ENCODE data around the gene RABGAP1L. TPM values are rescaled to one million over a fixed set of nuclear protein-coding genes. Genes with fewer than 3 reads are reported as not detected.

RABGAP1L gene
- total RNA-seq, 1 donor from 2014 or later: 69.2 TPM

DNA sequence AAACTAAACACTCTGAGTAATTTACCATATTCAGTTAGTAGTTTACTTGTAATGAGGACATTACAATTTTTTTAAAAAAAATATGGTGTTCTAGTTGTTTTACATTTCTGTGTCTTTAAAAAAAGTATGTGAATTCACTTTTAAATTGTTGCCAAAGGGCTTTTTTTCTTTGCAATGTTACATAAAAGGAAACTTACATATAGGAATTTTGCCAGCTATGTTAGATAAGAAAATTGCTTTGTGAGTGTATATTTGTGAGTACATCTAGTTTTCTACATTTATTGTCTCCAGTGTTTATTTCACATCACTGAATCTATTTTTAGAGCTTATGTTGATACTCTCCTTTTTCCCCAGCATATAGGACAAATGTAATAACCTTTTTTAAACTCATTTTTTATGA lies 495.2 kb downstream of the RABGAP1L start:
- Histone ChIP-seq H3K9me3 (replicated peaks) (peaks cover 18% of the 10 kb centered on the region), H3K27ac (replicated peaks) (no peak overlapping the region), H3K36me3 (no peaks in the 10 kb centered on the region), H3K4me1 (peaks cover 28% of the 10 kb centered on the region), H3K27me3 (ENCODE audit: low read depth) (no peaks in the 10 kb centered on the region), H3K4me3 (no peak overlapping the region)
- DNase-seq: no peak
- TF ChIP-seq, protein P1, sequence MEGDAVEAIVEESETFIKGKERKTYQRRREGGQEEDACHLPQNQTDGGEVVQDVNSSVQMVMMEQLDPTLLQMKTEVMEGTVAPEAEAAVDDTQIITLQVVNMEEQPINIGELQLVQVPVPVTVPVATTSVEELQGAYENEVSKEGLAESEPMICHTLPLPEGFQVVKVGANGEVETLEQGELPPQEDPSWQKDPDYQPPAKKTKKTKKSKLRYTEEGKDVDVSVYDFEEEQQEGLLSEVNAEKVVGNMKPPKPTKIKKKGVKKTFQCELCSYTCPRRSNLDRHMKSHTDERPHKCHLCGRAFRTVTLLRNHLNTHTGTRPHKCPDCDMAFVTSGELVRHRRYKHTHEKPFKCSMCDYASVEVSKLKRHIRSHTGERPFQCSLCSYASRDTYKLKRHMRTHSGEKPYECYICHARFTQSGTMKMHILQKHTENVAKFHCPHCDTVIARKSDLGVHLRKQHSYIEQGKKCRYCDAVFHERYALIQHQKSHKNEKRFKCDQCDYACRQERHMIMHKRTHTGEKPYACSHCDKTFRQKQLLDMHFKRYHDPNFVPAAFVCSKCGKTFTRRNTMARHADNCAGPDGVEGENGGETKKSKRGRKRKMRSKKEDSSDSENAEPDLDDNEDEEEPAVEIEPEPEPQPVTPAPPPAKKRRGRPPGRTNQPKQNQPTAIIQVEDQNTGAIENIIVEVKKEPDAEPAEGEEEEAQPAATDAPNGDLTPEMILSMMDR (IDR thresholded peaks at IDR 0.05; ENCODE audit: borderline replicate concordance): no peak
- intact Hi-C loops (cut with micrococcal nuclease): no loop called here

DNA sequence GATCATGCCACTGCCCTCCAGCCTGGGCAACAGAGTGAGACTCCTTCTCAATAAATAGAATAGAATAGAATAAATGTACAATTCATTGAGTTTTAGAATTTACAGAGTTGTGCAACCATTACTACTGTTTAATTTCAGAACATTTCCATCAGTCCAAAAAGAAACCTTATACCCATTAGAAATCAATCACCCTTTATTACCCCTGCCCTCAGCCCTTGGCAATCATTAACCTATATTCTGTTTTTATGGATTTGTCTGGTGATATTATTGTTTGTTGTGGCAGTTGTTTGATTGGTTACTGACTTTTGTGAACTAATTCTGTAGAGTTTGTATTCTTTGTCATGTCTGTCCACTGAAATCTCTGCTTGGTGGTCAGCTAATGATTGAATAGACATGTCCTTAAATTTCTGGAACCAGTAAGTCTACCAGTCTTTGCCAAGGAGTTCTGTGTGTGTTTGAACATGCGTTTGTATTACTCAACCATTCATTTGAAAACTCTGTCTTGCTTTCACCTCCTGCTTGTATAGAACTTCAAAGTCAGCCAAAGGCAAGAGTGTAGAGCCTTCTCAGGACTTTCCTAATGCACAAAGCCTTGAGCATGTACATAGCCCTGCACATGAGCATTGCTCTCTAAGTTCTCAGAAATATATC lies 497.2 kb downstream of the RABGAP1L start:
- Histone ChIP-seq H3K4me1 (peaks cover 38% of the 10 kb centered on the region), H3K27me3 (ENCODE audit: low read depth) (no peaks in the 10 kb centered on the region), H3K9me3 (replicated peaks) (peaks cover 14% of the 10 kb centered on the region), H3K36me3 (no peaks in the 10 kb centered on the region), H3K27ac (replicated peaks) (no peak overlapping the region), H3K4me3 (no peak overlapping the region)
- no peak for DNase-seq
- intact Hi-C loops (cut with micrococcal nuclease): no loop called here
- TF ChIP-seq, protein P1 (IDR thresholded peaks at IDR 0.05; ENCODE audit: borderline replicate concordance): no peak

DNA sequence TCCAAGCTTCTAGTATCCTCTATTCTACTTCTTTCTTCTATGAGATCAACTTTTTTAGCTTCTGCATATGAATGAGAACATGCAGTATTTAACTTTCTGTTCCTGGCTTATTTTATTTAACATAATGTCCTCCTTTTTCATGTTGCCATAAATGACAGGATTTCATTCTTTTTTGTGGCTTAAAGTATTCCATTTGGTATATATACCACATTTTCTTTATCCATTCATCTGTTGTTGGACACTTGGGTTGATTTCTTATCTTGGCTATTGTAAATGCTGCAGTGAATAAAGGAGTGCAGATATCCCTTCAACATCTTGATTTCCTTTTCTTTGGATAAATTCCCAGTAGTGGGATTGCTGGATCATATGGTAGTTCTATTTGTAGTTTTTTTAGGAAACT lies 498.1 kb downstream of the RABGAP1L start:
- intact Hi-C loops (cut with micrococcal nuclease): no loop called here
- Histone ChIP-seq H3K4me3 (no peak overlapping the region), H3K4me1 (peaks cover 38% of the 10 kb centered on the region), H3K36me3 (no peaks in the 10 kb centered on the region), H3K27ac (replicated peaks) (no peak overlapping the region), H3K9me3 (replicated peaks) (peaks cover 11% of the 10 kb centered on the region), H3K27me3 (ENCODE audit: low read depth) (no peaks in the 10 kb centered on the region)
- DNase-seq: no peak
- TF ChIP-seq, protein P1 (IDR thresholded peaks at IDR 0.05; ENCODE audit: borderline replicate concordance): no peak

DNA sequence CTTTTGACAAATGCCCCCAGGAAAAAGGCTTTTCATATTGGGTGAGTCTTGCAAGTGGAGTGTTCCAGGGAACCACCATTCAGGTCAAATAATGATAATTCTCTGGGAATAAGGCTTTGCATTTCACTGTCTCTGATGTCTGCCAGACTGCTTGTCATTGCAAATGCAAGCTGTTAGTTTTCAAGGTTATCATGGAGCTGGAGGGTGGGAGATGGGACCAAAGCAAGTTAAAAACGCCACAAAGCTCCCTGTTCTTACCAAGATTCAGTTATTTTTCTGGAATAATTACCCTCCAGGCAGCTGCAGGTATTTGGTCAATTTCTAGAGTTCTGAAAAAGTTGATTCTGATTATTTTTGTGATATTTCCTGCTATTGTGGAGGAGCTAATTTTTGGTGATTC lies 498.6 kb downstream of the RABGAP1L start:
- Histone ChIP-seq H3K4me1 (peaks cover 38% of the 10 kb centered on the region), H3K36me3 (no peaks in the 10 kb centered on the region), H3K4me3 (no peak overlapping the region), H3K27ac (replicated peaks) (no peak overlapping the region), H3K9me3 (replicated peaks) (peaks cover 11% of the 10 kb centered on the region), H3K27me3 (ENCODE audit: low read depth) (no peaks in the 10 kb centered on the region)
- intact Hi-C loops (cut with micrococcal nuclease): no loop called here
- DNase-seq: no peak
- TF ChIP-seq, protein P1 (IDR thresholded peaks at IDR 0.05; ENCODE audit: borderline replicate concordance): no peak

DNA sequence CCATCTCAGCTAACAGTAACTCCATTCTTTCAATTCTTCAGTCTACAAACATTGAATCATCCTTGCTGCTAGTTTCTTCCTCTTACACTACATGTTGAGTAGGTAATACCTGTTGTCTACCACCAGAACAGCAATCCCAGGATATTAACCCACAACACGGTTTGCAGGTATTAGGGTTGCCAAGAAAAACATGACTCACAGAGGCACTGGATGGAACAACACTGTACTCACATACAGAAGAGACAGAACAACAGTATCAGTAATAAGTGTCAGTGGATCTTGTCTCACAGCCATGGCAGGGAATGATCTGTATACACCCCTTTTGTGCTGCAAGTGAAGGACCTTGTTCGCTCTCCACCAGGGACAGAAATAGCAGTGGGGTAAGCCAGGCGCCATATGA lies 500.5 kb downstream of the RABGAP1L start:
- intact Hi-C loops (cut with micrococcal nuclease): no loop called here
- Histone ChIP-seq H3K4me3 (no peak overlapping the region), H3K27me3 (ENCODE audit: low read depth) (no peaks in the 10 kb centered on the region), H3K27ac (replicated peaks) (peak overlapping the region; percentile 78), H3K9me3 (replicated peaks) (peaks cover 11% of the 10 kb centered on the region), H3K36me3 (no peaks in the 10 kb centered on the region), H3K4me1 (peaks cover 22% of the 10 kb centered on the region)
- TF ChIP-seq, protein P1 (IDR thresholded peaks at IDR 0.05; ENCODE audit: borderline replicate concordance): no peak
- no peak for DNase-seq
